GM18526 (cell line): ENCODE measurements around the gene SDSL.

Experiments used
- POLR2A ChIP-seq: IDR thresholded peaks from 3 replicates; pipeline ENCODE4 v1.6.1; 2011; ENCODE audit not compliant: insufficient read length; ENCODE audit errors: extremely low read depth

SDSL gene

DNA sequence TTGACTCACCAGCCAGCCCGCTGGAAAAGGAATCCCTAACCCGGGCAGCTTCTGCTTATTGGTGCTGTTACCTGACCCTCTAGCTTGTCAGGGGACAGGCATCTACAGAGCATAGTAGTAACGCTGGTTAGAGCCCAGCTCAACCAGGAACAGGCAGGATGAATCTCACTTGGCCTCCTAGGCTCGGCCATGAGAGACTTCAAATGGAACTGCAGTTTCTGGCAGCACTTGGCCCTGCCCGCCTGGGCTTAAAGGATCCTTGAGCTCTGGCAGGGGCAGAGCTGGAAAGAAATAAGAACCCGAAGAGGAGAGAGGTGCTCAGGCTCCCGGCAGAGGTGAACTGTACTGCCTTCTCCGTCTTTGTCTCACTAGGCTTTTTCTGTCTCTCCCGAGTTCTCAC lies 51.8 kb downstream of the SDSL start:
- TF ChIP-seq POLR2A, result no peak

DNA sequence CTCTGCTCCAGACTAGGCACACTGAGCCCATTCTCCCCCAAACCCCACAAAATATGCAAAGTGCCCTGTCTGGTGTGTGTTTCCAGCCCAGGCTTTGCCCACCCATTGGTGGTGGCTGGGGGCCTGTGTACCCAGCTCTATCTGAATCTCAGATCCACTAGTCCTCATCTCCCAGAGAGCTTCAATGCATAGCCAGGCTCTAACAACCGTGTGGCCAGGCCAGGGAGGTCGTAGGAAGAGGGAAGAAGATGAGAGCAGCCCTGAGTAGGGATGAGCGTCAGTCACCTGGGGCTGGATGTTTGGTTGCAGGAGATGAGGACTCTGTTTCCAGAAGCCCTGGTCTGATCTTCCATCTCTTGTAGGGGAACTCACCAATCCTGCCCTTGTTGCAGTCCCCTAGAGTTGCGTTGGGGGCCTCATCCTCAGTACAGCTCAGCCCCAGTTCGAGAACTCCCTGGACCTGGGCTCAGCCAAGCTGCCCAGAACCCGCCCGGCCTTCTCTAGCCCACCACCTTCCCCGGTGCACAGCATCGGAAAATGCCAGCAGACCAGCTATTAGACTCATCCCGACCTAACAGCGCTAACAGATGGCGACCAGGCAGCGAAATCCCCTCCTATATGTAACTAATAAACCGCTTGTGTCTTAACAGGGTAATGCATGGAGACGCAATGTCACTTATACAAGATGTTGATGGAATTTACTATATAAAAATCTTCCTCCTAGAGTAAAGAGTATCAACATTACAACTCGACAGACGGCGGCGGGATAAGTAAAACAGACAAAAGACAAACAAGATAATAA lies 52.7 kb downstream of the SDSL start:
- no peak for TF ChIP-seq POLR2A

DNA sequence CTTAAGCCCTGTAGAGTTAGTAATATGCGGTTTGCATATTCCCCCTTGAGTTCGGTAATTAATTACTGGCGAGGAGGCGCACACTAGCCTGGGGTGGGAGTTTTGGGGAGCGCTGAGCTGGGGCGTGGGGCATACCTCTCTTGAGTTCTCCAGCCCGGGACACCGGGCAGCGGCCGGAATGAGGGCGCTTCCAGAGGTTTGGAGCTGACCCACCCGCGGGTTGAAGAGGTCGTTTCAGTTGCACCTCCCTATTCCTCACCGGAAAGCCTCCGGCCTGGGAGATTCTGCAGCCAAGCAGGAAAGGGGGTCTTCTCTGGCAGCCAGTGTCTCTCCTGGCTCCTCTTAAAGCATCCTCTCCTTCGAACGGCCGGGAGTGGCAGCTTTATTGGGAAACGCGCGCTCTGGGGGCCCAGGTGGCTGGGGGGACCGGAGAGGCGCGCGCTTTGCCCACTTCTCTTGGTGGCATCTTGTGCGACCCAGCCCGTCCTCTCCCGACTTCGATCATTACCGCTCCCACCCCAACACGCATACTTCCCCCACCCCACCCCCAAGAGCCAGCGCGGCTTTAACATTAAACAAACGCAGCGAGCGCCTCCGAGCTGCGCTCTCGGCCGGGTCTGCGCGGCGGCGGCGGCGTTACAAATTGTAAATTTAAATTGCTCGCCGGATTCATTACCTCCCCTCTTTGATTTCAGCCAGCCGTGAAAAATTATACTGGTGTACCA lies 53.4 kb downstream of the SDSL start:
- no peak for TF ChIP-seq POLR2A

DNA sequence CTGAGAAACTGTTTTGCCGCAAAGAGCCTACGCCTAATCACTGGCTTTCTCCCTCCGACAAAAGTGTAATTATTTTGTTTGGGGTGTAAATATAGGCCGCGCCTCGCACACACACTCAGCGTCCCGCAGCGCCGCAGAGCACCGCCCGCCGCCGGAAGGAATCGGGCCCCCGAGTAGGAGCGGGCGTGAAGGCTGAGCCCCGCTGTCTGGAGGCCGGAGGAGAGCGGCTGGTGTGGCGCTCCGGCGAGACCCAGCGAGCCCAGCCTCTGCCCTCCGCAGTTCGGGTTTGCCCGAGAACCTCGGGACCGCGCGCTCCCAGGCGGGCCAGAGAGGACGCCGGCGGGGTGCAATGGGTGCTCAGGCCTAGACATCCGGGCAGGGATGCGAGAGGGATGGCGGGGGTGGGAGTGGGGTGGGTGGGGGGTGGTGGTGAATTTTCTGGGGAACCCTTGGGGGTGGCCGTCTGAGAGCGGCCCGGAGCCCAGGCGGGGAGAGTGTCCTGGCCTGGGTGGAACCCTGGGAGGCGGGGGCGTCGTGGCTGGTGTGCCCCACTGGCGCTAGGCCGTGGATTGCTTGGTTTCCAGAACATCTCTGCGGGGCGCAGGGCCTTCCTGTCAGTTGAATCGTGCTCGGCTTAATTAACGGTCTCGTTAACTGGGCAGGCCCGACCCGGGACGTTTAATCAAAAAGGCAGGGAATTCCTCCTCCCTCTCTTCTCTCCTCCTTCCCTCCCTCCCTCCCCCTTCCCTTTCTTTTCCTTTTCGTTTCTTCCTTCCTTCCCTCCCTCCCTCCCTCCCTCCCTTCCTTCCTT lies 54.2 kb downstream of the SDSL start:
- TF ChIP-seq POLR2A, result no peak

DNA sequence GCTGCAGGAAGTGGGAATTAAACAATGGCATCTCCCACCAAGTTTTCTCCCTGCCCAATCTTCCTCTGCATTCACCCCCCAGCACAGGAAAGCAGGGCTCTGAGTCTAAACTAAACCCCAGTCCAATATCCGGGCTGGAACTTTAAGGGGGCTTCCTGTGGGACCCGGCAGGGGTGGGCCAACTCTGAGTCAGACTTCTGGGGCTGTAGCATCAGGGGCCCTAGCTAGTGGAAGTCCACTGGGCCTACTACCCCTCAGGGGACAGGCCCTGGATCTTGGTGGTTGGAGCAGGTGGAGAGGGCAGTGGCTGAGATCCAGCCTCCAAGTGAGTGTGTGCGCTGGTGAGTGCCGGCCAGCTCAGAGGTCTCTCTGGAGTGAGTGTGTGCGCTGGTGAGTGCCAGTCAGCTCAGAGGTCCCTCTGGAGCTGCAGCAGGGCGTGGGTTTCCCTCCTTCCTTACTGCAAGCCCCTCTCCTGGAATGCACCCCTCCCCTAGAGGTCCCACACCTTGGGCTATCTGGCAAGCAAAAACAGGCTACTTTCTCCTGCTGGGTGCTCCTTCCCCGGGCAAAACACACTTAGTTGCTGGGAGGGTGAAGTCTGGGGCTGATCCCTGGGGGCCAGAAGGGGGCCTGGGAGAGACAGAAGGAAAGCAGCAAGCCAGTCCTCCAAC lies 55.1 kb downstream of the SDSL start:
- TF ChIP-seq POLR2A, result no peak

DNA sequence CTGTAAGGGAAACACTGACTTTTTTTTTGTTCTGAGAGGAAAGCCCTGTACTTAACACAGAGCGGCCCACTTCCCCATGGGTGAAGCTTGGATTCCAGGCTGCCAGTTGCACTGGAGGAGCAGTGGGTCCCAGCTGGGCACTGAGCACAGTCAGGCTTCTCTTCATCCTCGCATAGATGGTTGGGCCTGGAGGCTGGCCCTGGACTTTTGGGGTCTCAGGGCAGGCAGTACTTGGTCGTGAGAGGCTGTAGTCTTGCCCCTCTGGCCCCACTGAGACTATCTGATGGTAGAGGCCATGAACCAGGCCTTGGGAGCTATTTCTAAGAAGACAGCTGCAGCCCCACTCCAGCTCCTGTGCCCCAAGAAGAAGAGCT lies 55.6 kb downstream of the SDSL start:
- no peak for TF ChIP-seq POLR2A

DNA sequence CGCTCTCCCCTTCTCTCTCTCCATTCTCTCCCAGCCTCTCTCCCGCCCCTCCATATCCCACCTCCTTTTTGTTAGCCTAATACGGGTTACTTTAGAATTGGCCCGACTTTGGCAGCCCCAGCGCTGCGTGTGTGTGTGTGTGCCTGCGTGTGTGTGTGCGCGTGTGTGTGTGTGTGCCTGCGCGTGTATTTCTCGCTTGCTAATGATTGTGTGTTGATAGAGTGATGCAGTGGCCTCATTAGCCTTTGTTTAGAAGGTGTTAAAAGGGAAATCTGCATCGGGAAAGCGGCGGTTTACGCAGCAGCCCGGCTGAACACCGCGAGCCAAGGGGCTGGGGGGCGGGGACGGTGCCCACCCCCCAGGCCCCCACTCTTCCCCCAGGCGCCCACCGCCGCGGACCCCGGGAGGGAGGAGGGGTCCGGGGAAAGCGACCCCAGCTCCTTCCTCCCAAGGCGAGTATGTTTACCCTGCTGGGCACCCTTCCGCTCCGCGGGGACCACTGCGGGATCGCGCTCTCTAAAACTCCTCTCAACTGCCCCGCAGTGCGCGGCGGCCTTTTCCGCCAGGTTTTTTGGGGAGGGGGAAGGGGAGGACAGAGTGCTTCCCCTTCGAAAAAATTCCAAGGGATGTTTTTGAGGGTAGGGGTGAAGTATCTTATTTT lies 56.3 kb downstream of the SDSL start:
- no peak for TF ChIP-seq POLR2A

DNA sequence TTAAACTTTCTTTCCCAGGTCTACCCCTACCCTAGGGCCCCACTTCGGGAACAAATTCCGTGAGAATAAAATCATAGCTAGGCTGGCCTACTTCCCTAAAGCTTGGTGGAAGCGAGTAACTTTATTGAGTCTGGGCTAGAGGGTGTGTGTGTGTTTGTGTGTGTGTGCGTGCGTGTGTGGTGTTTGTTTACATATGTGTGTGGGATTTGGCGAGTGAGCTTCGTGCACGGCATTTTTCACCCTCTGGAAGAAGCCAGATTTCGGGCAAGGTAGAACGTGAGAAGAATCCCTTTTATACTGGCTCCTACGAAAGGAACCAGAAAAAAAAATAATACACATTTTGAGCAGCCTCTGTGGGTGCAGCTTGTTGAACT lies 57.0 kb downstream of the SDSL start:
- TF ChIP-seq POLR2A, result no peak

DNA sequence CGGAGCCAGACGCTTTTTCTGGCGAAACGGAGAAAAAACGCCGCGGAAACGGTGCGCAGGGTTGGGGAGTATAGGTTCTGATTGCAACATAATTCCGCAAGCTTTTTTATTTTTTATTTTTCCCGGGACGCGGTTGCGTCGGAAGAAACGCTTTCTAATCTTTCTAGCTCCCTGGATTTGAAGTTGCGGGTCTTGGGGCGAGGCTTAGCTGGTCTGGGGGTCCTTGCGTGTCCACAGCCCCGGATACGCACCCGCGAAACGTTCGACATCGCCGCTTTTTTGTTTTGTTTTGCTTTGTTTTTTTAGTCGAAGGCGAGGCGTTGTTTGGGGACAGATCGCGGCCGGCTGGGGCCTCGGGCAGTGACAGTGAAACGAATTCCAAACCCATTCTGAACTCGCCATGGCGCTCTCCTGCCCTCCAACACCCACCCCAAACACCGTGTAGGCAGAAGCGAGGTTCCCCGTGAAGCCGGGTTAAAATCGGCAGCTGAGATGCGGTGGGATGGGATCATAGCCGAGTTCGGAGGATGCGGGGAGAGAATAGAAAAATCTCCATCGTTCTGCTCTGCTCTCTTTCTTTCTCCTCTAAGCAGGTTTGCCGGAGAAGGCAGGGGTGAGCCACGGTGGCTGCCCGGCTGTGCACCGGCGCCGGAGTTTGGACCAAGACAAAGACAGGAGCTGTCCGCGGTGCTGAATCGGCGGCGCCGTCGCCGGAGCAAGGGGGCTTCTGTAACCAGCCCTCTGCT lies 57.6 kb downstream of the SDSL start:
- TF ChIP-seq POLR2A, result no peak

DNA sequence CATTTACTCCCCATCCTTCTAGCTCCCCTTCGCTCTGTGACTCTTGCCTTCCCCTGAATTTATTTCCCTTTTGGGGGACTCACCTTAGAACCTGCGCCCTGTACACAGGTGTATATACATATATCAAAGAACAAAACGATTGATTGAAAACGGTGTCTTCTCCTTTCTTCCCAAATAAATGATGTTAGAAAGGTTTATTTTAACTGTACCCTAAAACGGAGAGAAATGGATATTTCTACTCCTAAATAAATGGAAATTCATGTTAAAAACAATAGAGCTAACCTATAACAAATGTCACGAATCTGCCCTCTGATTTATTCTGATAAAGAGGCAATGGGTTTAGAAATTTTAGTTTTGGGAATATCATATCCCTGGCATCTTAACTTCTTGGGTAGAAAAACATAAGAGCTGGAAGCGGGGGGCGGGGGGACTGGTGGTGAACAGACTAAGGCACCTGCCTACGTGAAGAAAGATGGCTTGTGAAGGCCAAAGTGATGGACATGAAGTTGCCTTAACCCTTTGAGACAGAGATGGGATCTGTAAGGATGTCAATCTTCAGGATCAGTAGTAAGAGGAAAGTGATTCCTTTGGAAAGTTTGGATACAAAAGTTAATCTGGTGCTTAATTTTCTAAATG lies 58.3 kb downstream of the SDSL start:
- TF ChIP-seq POLR2A, result no peak

DNA sequence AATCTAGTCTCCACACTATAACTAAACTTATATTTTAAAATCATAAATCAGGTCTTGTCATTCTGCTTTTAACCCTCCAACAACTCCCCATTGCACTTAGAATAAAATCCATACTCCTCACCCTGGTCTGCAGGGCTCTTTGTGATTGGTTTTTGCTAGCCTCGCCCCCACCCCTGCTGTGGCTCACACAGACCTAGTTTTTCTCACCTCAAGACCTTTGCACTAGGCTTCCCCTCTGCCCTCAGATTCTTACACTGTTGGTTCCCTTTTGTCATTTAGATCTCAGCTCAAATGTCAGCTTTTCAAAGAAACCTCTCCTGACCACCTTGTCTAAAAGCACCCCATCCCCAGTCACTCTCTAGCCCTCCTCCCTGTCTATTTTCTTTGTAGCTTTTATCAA lies 60.2 kb downstream of the SDSL start:
- no peak for TF ChIP-seq POLR2A

DNA sequence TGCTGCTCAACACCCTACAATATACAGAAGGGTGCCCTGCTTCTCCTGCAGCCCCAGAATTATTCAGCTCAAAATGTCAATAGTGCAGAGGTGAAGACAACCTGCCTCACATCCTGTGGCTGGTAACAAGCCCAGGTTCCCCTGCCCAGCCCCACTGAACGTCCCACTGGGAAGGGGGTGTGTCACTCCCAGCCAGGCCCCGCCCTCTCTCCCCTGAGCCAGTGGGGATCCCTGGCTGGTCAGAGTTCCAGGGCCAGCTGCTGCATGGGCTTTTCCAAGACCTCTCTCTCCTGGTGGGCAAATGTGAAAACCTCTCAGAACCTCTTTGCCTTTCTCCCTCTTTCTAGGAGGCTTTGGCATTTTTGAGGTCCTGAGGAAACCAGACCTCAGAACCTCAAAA lies 63.1 kb downstream of the SDSL start:
- TF ChIP-seq POLR2A, result no peak

DNA sequence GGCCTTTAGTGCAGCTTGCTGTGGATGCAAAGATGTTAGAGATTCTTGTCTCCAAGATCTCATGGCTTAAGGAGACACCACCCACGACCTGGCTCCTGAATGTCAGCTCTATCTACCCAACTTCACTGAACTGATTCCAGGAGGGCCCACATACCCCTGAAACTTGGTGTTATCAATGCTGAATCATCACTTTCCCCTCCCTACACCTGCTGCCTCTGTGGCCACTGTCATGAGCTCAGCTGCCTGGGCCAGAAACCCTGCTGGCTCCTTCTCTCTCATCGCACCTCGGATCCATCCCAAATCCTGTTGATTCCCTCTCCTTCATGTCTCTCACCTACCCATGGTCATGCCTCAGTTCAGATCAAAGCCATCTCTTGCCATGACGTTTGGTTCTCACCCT lies 64.5 kb downstream of the SDSL start:
- TF ChIP-seq POLR2A, result no peak
